SKM-1 treated with dmso at 0.1 percent for 144 hours (cell line): ENCODE measurements around the gene TSEN34.

ENCODE experiments used
- DNase-seq: peaks from one replicate; lab custom pipeline; 2025; ENCODE audit not compliant: unreplicated experiment; lab: John Stamatoyannopoulos, UW

TSEN34 gene

GRCh38 chr19:54191011-54191810 is at the start of gene TSEN34:
TSS of gene TSEN34 (plus strand) at chr19:54191308. CDS start at chr19:54191365, 57 bp downstream.
- peak; percentile 49 for DNase-seq

DNA sequence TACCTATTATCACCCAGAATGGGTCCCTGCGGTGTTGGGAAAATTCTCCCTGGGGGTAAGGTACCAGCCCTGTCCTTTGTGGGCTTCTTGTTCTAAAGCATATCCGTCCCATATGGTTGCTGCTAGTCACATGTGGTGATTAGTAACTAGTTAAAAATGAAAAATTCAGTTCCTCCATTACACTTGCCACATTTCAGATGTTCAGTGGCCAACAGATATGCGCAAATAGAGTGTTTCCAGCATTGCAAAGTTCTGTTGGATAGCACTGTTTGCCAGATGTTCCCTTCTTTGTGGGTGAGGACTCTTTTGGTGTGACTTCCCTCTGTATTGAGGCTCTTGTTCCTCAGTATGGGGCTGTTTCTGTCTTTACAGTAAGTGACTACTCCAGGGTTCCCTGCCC is 49.8 kb upstream of the TSEN34 start:
- no peak for DNase-seq

- DNase-seq = no peak
Measured at GRCh38 chr19:54142166-54142780, 48.8 kb upstream of the TSEN34 start.

DNA sequence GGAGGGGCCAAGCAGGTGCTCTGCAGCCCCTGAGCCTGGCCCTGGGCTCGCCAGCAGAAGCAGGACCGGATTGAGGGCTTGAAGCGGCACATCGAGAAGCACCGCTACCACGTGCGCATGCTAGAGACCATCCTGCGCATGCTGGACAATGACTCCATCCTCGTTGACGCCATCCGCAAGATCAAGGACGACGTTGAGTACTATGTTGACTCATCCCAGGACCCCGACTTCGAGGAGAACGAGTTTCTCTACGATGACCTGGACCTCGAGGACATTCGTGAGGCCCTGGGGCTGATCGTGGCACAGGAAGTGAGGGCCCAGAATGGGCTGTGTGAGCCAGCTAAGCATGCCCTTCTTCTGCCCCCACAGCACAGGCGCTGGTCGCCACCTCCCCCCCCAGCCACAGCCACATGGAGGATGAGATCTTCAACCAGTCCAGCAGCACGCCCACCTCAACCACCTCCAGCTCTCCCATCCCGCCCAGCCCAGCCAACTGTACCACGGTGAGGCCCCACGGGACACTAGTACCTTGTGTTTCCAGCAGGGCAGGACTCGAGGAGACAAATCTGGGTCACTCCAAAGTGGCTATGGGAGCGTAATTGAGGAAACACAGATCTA is 45.5 kb upstream of the TSEN34 start:
- no peak for DNase-seq

- no peak for DNase-seq
Measured at GRCh38 chr19:54147676-54148075, 43.4 kb upstream of the TSEN34 start.

DNA sequence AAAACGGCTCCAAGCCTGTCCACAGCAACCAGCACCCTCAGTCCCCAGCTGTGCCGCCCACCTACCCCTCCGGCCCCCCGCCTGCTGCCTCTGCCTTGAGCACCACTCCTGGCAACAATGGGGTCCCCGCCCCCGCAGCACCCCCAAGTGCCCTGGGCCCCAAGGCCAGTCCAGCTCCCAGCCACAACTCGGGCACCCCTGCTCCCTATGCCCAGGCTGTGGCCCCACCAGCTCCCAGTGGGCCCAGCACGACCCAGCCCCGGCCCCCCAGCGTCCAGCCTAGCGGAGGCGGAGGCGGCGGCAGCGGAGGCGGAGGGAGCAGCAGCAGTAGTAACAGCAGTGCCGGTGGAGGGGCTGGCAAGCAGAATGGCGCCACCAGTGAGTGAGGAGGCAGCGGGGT is 43.0 kb upstream of the TSEN34 start:
- no peak for DNase-seq

DNA sequence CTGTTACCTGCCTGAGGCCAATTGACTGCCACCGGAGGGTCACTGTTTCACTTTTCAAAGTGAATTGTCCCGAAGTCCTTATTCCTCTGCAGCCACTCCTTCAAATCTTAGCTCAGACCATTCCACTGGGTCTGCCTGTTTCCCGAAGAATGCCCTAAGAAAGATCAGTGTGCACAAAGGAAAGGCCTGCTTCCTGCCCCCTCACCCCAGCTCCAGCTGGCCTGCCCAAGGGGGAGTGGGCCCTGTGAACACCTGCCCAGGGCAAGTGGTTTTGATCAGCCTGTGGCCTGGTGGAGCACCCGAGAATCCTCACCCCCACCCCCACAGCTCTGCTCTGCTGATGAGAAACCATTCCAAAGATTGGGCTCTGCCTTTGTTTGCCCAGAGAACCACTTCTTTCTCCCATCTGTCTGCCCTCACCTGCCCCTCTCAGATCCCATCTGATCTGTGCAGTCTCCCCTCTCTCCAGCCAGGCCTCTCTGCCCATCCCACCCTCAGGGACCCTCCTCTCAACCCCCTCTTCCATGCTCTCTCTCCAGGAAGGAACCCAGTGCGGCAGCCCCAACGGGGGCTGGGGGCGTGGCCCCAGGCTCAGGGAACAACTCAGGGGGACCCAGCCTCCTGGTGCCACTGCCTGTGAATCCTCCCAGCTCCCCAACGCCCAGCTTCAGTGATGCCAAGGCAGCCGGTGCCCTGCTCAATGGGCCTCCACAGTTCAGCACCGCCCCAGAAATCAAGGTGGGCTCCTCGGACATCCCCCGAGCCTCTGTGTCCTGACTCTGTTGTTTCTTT is 41.9 kb upstream of the TSEN34 start:
- DNase-seq = no peak

GRCh38 chr19:54151362-54152035 is 39.6 kb upstream of the TSEN34 start:
- no peak for DNase-seq

- DNase-seq = no peak
Measured at GRCh38 chr19:54152267-54152666, 38.8 kb upstream of the TSEN34 start.

DNA sequence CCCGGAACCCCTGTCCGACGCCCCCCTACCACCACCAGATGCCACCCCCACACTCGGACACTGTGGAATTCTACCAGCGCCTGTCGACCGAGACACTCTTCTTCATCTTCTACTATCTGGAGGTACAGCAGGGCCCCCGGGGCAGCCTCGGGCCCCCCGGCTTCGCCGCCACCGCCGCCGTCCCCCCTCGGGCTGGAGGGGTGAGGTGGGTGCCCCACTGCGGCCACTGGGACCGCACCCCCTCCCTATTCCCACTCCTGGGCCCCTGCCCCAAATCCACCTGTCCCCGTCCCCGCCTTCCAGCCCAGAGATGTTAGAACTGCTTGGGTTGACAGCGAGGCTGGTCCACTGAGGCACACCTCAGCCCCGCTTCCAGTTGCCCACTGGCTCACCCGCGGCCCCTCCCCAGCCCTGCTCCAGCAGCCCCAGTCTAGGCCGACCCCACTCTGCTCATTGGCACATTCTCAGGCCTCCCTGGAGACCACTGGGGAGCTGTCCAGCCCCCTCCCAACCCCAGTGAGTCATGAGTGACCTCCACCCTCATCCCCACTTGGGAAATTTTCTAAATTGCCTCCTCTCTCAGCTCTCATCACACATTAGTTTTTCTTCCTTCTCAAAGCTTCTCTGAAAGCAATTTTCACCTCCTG is 38.1 kb upstream of the TSEN34 start:
- DNase-seq = no peak

DNA sequence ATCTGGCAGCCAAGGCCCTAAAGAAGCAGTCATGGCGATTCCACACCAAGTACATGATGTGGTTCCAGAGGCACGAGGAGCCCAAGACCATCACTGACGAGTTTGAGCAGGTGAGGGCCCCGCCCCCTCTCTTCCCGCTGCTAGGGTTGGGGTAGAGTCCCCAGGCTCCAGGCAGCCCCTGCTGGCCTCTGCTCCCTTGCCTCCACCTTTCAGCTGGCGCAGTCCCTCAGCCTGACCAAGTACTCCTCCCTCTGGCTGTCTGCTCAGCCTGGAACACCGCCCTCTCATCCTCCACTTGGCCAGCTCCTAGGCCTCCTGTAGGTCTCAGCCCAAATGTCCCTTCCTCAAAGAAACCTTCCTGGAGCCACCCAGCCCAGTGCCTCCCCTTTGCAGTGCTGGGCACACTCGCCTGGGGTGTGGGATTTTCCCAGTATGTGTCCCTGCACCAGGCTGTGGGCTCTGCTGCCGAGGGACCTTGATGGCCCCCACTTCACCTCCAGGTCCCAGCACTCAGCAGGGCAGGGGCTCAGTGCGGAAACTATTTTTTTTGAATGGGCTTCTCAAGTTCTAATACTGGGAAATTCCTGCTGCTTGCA is 37.3 kb upstream of the TSEN34 start:
- no peak for DNase-seq

- no peak for DNase-seq
Measured at GRCh38 chr19:54154603-54155345, 36.3 kb upstream of the TSEN34 start.

DNA sequence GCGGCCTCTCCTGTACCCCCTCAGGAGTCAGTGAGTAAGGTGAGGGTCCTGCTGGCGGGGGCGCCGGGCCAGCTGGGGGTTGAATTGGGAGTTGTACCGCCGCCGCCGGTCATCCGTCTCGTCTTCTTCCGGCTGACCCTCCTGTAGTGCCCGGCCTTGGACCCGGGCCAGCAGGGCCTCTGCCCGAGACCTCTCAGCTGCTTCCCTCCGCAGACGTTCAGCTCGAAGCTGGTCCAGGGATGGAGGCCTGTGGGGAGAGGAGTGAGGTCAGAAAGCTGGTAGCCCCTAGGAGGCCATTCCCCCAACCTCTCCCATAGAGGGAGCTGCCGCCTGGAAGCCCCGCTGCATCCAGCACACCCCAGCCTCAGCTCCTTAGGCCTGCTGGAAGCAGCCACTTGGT is 35.4 kb upstream of the TSEN34 start:
- no peak for DNase-seq

- no peak for DNase-seq
Measured at GRCh38 chr19:54156490-54156889, 34.6 kb upstream of the TSEN34 start.

DNA sequence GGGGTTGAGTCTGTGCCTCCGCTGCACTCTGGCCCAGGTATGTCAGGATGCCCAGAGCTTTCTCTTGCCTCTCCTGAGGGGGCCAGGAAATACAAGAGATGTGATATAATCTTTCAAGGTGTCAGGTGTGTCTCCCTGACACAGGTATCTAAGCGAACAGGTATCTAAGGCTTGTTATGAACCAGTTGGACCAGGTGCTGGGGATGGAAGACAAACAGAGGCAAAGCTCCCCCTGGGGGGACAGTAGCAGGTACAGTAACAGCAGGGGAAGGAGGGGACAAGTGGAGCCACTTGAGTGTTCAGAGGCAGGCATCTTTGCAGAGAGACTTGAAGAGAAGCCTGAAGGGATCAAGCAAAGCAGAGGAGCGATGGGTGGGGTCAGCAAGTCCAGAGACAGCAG is 34.2 kb upstream of the TSEN34 start:
- DNase-seq = no peak

- no peak for DNase-seq
Measured at GRCh38 chr19:54158812-54159351, 32.2 kb upstream of the TSEN34 start.

DNA sequence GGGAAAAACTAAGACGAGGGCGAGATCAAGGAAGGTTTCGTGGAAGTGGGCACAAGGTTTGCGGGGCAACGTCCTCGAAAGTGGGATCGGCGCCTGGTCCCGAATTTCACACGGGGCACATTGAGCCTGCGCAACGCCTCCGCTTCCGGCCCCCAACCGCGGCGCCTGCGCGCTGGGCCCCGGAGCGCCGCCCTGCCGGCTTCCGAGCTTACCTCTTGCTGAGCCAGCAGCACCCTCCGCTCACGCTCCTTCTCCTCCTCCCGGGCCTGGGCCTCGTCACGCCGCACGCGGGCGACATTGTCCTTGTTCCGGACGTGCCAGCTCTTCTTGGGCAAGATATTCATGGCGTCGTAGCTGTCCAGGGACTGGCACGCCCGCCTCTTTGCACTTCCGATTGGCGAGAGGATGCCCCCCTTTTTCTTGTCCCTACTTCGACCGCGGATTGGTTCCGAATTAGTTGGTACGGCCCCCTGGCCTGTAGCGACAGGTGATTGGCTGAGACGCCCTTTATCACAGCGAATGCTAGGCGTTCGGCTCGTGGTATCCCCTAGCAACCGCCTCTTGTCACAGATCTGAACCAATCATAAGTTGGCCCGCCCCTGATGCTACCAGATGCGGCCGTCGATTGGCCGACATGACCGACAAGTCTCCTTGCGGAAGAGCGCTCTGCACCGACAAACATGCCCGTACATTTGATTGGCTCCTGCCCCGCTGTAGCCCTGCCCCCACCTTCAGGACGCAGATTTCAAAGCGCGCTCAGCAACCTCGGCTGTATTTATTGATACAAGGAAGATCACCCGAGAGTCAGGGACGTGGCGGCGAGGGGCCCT is 31.5 kb upstream of the TSEN34 start, which contains the start of gene LENG1:
Gene LENG1 (minus strand): TSS at position 370 of the 830 bp plus-strand sequence. CDS start 26 bp downstream, at position 344.
- DNase-seq = peak; percentile 95
